Right renal cortex interstitium (tissue), 3 donors: ENCODE data around the gene RPS19BP1. TPM values are rescaled to one million over a fixed set of nuclear protein-coding genes. Genes with fewer than 3 reads are reported as not detected.

ENCODE experiments used
- DNase-seq, 3 donors: peaks; one replicate each; pipeline ENCODE4 v3.0.0-alpha.2; 2013; ENCODE audit warnings: low read depth in 3 of 3, low spot score in 2 of 3
- polyA plus RNA-seq, 3 donors: library from polyadenylated mRNA; unstranded; fragments of 120-200 nt; gene quantifications; one replicate each; pipeline ENCODE4 v1.2.1, GENCODE V29; 2013; ENCODE audit not compliant: insufficient read length in 3 of 3

RPS19BP1 gene, protein sequence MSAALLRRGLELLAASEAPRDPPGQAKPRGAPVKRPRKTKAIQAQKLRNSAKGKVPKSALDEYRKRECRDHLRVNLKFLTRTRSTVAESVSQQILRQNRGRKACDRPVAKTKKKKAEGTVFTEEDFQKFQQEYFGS
- polyA plus RNA-seq: 10 to 100 TPM; 42.6 to 54.2 (median 48.0) TPM

DNA sequence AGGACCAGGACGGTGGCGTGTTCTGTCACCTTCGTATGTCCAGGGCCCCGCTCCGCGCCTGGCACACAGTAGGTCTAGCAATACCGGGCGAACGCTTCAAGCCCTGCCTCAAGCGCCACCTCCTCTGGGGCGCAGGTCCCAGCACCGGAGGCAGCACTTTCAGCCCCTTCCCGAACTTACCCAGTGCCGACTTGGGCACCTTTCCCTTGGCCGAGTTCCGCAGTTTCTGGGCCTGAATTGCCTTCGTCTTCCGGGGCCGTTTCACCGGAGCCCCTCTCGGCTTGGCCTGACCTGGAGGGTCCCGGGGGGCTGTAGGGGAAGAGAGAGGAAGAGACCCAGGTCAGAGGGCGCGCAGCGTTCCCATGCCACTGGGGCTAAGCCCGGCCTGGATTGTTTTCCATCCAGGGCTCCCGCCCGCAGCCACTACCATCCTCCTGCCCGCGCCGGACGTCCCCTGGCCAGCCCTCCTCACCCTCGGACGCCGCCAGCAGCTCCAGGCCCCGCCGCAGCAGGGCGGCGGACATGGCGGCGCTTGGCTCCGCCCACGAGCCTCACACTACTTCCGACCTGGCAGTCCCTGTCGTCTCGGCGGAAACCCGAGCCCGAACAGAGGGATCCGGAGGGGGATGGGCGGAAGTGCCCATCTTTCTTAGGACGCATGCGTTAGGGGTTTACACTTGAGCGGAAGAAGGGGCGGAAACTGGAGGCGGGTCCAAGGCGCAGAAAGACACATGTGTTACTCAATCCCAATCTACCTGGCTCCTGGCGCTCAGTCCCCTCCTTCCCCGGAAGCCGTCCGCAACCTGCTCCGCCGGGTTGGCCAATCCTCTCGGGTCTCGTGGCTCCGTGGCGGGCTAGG is at the start of gene RPS19BP1:
TSS of gene RPS19BP1 (minus strand) at position 534 of the 859 bp plus-strand sequence. CDS start at position 524, 10 bp downstream.
- peak; percentile 99 to 100 (median 99) for DNase-seq

DNA sequence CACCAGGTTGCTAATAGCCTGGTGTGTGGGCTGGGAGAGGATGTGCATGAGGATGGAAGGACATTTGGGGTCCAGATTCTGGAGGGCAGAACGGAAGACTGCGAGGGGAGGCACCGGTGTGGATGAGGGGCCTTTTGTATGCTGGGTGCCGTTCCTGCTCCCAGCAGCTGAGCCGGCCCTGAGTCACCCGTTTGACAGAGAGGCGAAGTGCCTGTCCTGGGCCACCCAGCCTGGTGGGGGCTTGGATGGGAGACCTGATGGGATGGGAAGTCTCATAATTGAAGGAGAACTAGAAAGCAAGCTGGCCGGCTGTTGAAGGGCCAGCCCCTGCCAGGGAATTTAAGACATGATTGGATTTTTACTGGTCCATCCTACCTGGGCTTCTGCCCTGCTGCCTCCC is 48.8 kb upstream of the RPS19BP1 start:
- no peak for DNase-seq

DNA sequence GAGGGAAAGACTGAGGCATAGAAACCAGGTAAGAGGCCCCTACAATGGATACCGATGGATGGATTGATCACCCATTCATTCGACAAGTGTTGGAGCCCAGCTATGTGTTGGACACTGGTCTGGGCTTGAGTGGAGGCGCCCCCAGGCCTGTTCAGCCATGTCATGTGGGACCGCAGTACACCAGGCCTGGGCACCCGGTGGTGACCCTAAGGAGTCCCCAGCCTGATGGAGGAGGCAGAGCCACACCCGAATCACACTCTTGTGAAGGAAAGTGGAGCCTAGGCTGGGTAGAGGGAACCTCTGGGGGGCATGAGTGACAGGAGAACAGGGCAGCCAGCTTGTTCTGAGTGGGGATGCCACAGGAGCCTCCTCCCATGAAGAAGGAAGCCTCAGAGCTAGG is 48.2 kb upstream of the RPS19BP1 start:
- no peak for DNase-seq

DNA sequence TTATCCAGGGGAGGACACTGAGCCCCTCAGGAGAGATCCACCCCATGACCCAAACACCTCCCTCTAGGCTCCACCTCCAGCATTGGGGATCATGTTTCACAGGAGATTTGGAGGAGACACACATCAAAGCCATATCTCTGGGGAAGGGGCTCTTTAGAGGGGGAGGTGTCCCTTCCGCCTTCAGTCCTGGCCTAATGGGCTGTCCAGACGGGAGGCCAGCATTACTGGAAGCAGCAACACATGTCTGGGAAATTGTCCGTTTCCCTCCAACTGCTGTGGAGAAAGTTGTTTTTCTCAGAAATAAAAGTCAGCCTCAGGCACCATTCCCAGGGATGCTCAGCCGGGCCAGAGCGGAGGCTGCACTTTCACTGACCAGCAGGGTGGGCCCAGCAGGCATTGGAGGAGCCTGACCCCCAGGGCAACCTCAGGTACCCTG is 47.5 kb upstream of the RPS19BP1 start:
- DNase-seq: no peak

DNA sequence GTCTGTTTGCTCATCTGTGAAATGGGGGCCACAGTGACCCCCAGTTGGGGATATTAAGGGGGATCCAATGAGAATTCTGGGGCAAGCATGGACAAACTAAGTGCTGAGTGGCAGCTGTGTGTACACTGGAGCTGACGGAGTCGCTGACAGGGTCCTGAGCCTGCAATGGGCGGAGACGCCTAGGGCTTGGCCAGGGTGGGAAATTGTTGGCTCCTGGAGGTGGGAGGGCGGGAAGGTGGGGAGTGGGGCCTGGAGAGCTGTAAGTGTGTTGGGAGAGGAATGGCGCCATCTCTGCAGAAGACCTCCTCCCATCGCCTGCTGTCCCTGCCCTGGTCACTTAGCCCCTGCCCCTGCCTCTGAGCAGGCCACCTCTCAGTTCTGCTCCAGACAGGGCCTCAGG is 45.4 kb upstream of the RPS19BP1 start:
- DNase-seq: no peak

DNA sequence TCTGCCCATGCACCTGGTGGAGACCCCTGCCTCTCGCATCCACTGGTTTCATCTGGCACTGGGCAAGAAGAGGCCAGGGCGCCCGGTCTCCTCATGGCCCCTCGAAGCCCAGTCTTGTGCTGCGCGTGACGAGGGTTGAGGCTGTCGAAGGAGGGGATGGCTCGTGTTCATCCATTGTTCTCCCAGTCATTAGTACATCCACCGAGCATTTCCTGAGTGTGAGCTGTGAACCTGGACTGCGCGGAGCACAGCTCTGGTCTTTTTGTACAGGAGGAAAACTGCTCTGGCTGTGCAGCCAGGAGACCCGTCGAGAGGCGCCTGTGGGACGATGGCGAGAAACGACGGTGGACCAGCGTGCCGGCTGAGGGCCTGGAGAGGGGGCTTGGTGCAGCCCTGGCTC is 44.8 kb upstream of the RPS19BP1 start:
- no peak for DNase-seq

DNA sequence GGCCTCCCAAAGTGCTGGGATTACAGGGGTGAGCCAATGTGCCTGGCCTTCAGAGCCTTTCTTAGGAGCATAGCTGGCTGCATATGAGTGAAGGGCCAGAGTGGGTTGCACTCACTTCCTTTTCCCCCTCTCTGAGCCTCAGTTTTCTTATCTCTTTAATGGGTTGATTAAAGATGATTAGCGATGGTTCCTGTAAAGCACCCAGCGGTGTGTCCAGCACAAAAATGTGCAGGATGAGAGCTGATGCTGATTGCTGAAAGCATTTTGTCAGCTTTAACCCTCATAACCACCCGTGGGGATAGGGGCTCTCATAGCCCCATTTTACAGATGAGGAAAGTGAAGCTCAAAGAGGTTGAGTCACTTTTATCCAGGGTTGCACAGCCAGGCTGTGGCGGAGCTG is 43.5 kb upstream of the RPS19BP1 start:
- DNase-seq: no peak

DNA sequence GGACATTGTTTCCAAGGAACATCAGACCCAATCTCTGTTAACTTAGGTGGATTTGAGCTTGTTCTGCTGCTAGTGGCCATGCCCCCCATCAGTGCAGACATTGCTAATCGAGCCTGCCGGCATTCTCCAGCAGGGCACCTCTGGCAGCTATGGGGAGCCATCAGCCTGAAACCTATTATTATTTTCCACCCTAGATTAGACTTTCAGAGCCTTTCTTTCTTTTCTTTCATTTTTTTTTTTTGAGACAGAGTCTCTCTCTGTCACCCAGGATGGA is 42.9 kb upstream of the RPS19BP1 start:
- DNase-seq: no peak

DNA sequence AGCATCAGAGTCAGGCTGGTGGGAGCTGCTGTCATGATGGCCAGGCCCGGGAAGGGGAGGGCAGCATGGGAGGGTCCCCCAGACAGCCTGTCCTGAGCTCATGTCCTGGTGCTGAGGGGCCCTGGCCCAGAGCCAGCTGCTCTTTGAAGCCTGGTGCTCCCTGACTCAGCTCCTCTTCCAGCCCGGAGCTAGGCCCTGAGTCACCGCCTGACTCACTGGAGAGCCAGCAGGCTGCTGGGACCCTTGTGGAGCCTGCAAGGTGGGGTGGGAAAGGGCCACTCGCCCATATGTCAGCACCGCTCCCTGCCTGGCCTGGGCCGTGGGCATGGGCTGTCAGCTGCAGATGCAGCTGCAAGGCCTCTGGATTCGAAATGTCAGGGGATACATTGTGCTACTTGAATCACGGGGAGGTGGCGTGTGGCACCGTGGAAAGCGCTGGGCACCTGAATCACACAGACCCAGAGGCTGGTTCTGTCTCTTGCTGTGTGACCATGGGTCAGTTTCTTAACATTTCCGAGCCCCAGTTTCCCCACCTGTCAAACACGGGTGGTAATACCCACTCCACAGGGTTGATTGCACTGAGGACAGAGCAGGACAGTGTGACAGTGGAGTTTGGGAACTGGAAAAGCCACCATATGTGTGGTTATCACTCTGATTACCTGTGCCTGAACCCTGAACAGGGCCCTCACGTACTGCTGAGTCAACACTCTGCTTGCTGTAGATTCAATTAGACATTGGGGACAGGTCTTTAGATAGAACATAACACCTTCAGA is 42.4 kb upstream of the RPS19BP1 start:
- DNase-seq: no peak

DNA sequence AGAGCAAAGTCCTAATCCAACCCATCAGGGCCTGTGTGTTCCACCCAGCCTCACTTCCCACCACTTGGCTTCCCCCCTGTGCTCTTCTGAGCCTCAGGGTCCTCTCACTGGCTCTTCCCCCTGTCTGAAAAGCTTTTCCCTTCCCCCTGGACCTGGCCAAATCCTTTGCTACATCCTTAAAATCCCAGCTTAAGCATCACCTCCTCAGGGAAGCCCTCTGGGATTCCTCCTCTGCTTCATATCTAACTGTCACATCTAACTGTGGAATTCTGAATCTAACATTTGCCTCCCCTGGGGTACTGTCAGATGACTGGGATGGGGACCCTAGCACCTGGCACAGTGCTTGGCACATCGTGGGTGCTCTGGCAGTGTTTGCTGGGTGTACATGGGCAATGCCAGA is 39.0 kb upstream of the RPS19BP1 start:
- DNase-seq: no peak

DNA sequence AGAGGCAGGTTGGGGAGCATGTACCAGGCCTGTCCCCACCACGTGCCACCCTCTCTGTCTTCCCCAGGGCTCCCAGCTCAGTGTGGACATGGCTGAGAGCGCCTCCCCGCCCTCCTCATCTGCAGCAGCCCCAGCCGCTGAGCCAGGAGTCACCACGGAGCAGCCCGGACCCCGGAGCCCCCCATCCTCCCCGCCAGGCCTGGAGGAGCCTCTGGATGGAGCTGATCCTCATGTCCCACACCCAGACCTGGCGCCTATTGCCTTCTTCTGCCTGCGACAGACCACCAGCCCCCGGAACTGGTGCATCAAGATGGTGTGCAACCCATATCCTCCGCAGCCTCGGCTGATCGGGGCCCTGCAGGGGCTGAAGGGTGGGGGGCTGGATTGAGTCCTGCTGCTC is 38.1 kb upstream of the RPS19BP1 start, which contains the start of gene CACNA1I:
TSS of gene CACNA1I (plus strand) at position 89 of the 400 bp plus-strand sequence. CDS start at position 89, 0 bp downstream.
- no peak for DNase-seq

DNA sequence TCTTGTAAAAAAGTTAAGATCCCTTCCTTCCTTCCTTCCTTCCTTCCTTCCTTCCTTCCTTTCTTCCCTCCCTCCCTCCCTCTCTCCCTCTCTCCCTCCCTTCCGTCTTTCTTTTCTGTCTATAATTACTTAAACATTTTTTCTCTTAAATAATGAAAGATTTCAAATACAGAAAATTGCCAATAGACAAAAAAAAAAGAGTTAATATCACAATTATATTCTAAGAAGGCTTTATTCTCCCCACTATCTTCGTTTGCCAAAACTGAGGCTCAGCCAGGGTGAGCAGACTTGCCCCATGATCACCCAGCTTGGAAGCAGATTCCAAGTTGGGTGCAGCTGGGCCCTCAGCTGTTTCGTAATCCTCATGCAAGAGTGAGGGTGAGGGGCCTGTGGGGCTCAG is 37.7 kb upstream of the RPS19BP1 start:
- no peak for DNase-seq

DNA sequence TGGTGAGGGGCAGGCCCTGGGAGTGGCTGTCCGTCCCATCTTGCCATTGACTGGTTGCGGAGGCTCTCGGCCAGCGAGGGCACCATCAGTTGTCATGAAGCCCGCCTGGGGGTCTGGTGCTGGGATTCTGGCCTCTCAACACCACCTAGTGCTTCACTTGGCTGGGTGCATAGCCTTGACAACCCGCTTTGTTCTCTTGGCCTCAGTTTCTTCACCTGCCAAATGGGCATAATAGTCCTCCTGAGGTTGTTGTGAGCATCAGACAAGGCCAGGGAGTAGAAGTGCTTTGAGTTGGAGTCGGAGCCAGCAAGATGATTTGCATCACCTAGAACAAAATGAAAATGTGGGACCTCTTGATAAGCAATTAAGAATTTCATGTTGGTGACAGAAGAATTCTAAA is 36.5 kb upstream of the RPS19BP1 start:
- no peak for DNase-seq

DNA sequence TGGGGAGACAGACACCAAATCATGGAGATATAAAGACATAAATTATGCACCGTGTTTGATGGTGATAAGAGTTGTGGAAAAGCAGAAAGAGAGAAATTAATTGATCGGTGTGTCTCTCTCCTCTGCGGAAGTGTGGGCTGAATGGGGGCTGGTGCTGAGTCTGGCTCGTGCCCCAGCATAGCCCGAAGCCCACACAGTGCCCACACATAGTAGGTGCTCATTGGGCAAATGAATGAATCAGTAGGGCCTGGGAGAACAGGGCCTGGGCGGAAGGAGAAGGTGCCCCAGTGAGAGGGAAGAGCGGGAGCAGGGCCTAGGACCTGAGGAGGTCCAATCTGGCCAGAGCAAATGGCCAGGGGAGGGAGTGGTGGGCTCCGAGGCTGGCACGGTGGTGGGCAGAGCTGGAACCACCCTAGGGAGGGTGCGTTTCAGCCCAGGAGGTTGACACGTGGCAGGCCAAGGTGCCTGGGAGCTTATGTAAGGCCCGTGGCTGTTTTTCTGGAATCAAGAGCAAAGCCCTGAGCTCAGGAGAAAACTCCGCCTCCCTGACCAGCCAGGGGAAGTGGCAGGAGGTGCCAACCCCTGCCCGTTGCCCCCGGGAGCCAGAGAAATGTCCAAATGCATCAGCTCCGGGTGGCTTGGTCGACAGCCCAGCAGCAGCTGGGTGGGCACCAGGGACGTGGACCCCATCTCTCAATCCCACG is 35.9 kb upstream of the RPS19BP1 start:
- no peak for DNase-seq

DNA sequence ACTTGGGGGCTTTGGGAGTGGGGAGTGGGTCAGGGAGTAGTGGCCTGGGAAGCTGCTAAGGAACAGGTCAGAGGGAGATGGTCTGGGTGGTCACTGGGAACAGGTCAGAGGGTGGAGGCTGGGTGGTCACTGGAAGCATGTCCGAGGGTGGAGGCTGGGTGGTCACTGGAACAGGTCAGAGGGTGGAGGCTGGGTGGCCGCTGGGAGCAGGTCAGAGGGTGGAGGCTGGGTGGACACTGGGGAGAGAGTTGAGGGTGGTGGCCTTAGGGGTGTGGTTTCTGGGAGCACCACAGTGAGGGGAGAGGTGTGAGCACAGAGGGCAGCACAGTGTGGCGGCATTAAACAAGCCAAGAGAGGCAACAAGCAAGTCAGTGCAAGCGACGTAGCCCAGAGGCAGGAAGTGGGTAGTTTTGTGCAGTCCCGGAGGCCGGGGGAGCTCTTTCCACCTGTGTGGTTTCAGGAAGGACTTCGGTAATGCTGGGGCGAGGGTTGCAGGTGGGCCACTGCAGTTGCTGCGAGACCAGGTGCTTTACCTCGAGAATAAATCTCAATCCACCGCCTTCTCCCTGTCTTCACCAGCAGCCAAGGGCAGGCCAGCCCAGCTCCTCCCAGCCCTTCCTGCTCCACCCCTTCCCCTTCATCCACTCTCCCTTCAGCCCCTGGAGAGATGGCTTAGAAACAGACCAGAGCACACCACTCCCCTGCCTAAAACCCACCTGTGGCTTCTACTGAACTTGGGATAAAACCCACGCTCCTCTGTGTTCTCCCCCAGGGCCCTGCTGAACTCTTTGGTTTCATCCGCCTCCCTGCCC is 34.8 kb upstream of the RPS19BP1 start:
- no peak for DNase-seq

DNA sequence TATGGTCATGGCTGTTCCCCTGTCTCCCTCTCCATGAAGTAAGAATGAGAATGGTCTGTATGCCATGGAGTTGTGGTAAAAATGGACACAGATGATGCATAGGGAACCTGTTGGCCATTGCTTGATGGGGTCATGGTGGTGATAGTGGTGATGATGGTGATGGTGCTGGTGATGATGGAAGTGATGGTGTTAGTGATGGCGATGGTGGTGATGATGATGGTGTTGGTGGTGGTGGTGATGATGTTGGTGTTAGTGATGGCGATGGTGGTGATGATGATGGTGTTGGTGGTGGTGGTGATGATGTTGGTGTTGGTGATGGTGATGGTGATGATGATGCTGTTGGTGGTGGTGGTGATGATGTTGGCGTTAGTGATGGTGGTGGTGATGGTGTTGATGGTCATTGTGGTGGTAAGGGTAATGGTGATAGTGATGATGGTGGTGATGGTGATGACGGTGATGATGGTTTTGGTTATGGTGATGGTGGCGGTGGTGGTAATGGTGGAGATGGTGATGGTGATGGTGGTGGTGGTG is 32.9 kb upstream of the RPS19BP1 start:
- DNase-seq: no peak

DNA sequence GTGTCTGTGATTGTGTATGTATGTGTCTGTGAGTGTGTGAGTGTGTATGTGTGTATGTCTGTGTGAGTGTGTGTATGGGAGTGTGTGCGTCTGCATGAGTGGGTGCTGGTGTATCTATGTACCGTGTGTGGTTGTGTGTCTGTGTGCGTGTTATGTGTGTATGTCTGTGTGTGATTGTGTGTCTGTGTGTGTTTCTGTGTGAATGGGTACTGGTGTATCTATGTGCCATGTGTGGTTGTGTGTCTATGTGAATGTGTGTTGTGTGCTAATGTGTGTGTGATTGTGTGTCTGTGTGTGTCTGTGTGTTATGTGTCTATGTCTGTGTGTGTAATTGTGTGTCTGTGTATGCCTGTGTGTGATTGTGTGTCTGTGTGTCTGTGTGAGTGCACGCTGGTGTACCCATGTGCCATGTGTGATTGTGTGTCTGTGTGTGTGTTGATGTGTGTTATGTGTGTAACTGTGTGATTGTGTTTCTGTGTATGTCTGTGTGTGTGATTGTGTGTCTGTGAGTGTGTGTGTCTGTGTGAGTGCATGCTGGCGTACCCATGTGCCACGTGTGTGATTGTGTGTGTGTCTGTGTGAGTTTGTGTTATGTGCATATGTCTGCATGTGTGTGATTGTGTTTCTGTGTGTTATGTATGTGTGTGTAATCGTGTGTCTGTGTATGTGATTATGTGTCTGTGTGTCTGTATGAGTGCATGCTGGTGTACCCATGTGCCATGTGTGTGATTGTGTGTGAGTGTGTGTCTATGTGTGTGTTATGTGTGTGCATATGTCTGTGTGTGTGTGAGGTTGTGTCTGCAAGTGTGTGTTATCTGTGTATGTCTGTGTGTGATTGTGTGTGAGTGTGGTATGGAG is 31.3 kb upstream of the RPS19BP1 start:
- DNase-seq: no peak

DNA sequence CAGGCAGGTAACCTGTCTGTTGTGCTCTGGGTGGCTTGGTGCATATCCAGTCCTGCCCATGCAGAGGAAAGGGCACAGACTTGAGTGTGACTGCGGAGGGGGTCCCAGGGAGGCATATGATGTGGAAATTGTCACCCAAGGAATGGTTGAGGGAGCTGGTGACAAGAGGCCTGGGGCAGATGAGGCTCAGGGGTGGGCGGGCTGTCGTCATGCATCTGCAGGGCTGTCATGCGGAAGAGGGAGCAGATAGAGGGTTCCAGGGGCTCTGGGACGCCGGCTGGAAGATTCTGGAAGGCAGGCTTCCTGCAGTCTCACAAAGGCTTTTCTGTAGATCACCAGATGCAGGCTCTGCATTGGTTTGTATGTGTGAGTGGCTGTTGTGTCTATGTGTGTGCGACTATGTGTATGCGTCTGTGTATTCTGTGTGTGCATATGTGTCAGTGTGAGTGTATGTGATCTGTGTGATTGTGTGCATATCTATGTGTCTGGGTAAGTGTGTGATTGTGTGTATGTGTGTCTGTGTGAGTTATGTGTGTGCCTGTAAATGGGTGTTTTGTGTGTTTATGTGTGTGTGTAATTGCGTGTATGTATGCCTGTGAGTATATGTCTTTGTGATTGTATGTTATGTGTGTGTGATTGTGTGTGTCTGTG is 30.4 kb upstream of the RPS19BP1 start:
- no peak for DNase-seq
